ENCODE results near the gene ATXN7L1. TPM values are rescaled to one million over a fixed set of nuclear protein-coding genes. Genes with fewer than 3 reads are reported as not detected.

Gene ATXN7L1
- total and polyA plus RNA-seq, 4 donors: 4.2 to 22.5 (median 8.5) TPM

- H3K27me3 ChIP-seq (ENCODE audit: control insufficient read depth in 3 of 3, insufficient read depth in 3 of 3, low read length in 2 of 3): no peaks in the 10 kb centered on the region
- no peak for TF ChIP-seq CTCF (IDR thresholded peaks at IDR 0.05; ENCODE audit: control extremely low read depth, extremely low read depth)
- H3K9me3 ChIP-seq (ENCODE audit: control insufficient read depth in 4 of 4, insufficient read depth in 3 of 4, low read length in 3 of 4): no peaks in the 10 kb centered on the region
- no peak overlapping the region for H3K9ac ChIP-seq (ENCODE audit: insufficient read depth in 1 of 2, low read length in 2 of 2)
- ATAC-seq (ENCODE audit: insufficient read depth, low FRiP score) (no peak), DNase-seq (no peak)
- H3K4me1 ChIP-seq (ENCODE audit: control insufficient read depth in 5 of 5, insufficient read depth in 5 of 5, low read length in 5 of 5): peaks cover 0 to 1% (median 0%) of the 10 kb centered on the region in 5 donors
- H3K36me3 ChIP-seq (ENCODE audit: control insufficient read depth in 4 of 4, insufficient read depth in 4 of 4, low read length in 4 of 4): peaks cover 0 to 7% (median 6%) of the 10 kb centered on the region in 4 donors
- H3K4me3 ChIP-seq: no peak overlapping the region
- 95 to 97% methylated on average over 2 of the region's 2 CpGs for WGBS, 2 donors
- no peak overlapping the region for H3K27ac ChIP-seq (ENCODE audit: low read depth in 1 of 2, low read length in 1 of 2)
Measured at GRCh38 chr7:105571891-105572290, 304.5 kb downstream of the ATXN7L1 start.

- Histone ChIP-seq H3K4me1 (ENCODE audit: control insufficient read depth in 5 of 5, insufficient read depth in 5 of 5, low read length in 5 of 5) (no peaks in the 10 kb centered on the region), H3K9me3 (ENCODE audit: control insufficient read depth in 4 of 4, insufficient read depth in 3 of 4, low read length in 3 of 4) (no peaks in the 10 kb centered on the region), H3K27me3 (ENCODE audit: control insufficient read depth in 3 of 3, insufficient read depth in 3 of 3, low read length in 2 of 3) (no peaks in the 10 kb centered on the region), H3K9ac (ENCODE audit: insufficient read depth in 1 of 2, low read length in 2 of 2) (no peak overlapping the region), H3K27ac (ENCODE audit: low read depth in 1 of 2, low read length in 1 of 2) (no peak overlapping the region), H3K4me3 (no peak overlapping the region), H3K36me3 (ENCODE audit: control insufficient read depth in 4 of 4, insufficient read depth in 4 of 4, low read length in 4 of 4) (peaks cover 11 to 31% (median 21%) of the 10 kb centered on the region in 4 donors)
- no peak for TF ChIP-seq CTCF (IDR thresholded peaks at IDR 0.05; ENCODE audit: control extremely low read depth, extremely low read depth)
- ATAC-seq (ENCODE audit: insufficient read depth, low FRiP score): no peak
- WGBS, 2 donors: 89 to 90% methylated on average over 3 of the region's 3 CpGs
- DNase-seq: no peak
Measured at GRCh38 chr7:105567821-105568220, 308.6 kb downstream of the ATXN7L1 start.

- Histone ChIP-seq H3K4me1 (ENCODE audit: control insufficient read depth in 5 of 5, insufficient read depth in 5 of 5, low read length in 5 of 5) (no peaks in the 10 kb centered on the region), H3K27ac (ENCODE audit: low read depth in 1 of 2, low read length in 1 of 2) (no peak overlapping the region), H3K27me3 (ENCODE audit: control insufficient read depth in 3 of 3, insufficient read depth in 3 of 3, low read length in 2 of 3) (no peaks in the 10 kb centered on the region), H3K36me3 (ENCODE audit: control insufficient read depth in 4 of 4, insufficient read depth in 4 of 4, low read length in 4 of 4) (peaks cover 11 to 32% (median 23%) of the 10 kb centered on the region in 4 donors), H3K9ac (ENCODE audit: insufficient read depth in 1 of 2, low read length in 2 of 2) (no peak overlapping the region), H3K9me3 (ENCODE audit: control insufficient read depth in 4 of 4, insufficient read depth in 3 of 4, low read length in 3 of 4) (no peaks in the 10 kb centered on the region), H3K4me3 (no peak overlapping the region)
- DNase-seq (no peak), ATAC-seq (ENCODE audit: insufficient read depth, low FRiP score) (no peak)
- TF ChIP-seq CTCF (IDR thresholded peaks at IDR 0.05; ENCODE audit: control extremely low read depth, extremely low read depth): no peak
- WGBS, 2 donors: 64 to 80% methylated on average over 2 of the region's 2 CpGs
Measured at GRCh38 chr7:105567024-105567423, 309.4 kb downstream of the ATXN7L1 start.

- TF ChIP-seq CTCF (IDR thresholded peaks at IDR 0.05; ENCODE audit: control extremely low read depth, extremely low read depth): no peak
- H3K27me3 ChIP-seq (ENCODE audit: control insufficient read depth in 3 of 3, insufficient read depth in 3 of 3, low read length in 2 of 3): no peaks in the 10 kb centered on the region
- WGBS, 2 donors: 97 to 99% methylated on average over 4 of the region's 4 CpGs
- H3K27ac ChIP-seq (ENCODE audit: low read depth in 1 of 2, low read length in 1 of 2): no peak overlapping the region
- H3K4me3 ChIP-seq: no peak overlapping the region
- H3K9me3 ChIP-seq (ENCODE audit: control insufficient read depth in 4 of 4, insufficient read depth in 3 of 4, low read length in 3 of 4): no peaks in the 10 kb centered on the region
- ATAC-seq (ENCODE audit: insufficient read depth, low FRiP score) (no peak), DNase-seq (no peak)
- no peak overlapping the region for H3K9ac ChIP-seq (ENCODE audit: insufficient read depth in 1 of 2, low read length in 2 of 2)
- no peaks in the 10 kb centered on the region for H3K4me1 ChIP-seq (ENCODE audit: control insufficient read depth in 5 of 5, insufficient read depth in 5 of 5, low read length in 5 of 5)
- H3K36me3 ChIP-seq (ENCODE audit: control insufficient read depth in 4 of 4, insufficient read depth in 4 of 4, low read length in 4 of 4): peaks cover 15 to 32% (median 26%) of the 10 kb centered on the region in 4 donors
Measured at GRCh38 chr7:105565190-105565589, 311.2 kb downstream of the ATXN7L1 start.

Measured in lung (tissue), 12 donors.